Measurements from ENCODE around the gene RAD18.
A peak's percentile ranks its signal among the peaks of the same experiment; 100 is the strongest.

Gene RAD18

DNA sequence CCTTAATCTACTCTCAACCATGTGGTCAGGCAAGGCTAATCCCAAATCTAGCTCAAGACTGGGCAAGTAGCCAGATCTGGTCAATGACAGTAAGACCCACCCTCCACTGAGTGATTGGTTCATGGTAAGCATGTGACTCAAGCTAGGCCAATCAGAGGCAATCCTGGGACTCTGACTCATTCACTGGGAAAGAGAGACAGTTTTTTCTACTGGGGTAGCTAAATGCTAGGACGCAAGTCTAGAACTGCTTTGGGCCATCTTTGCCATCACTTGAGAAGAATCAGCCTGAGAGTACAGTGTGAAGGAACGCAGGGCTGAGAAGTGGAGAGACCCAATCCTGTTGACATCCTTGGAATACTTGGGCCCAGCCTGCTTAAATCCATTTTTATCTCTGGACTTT, 9.4 kb upstream of the RAD18 start:
- CTCF ChIA-PET: interaction anchor here (0.7 to 11.3 kb wide), 13 partner anchors 9 to 390 kb away, joined by 3 to 142 read pairs (median 6); partner anchors contain the start of genes OXTR, RAD18, SRGAP3 and THUMPD3
- TF ChIP-seq CTCF (IDR thresholded peaks at IDR 0.05; ENCODE audit: control extremely low read depth, extremely low read depth, low read depth, missing control alignments): no peak
- POLR2A ChIA-PET: no interaction called here
- DNase-seq (ENCODE audit: extremely low spot score): no peak

GRCh38 chr3:8970971-8971589, 7.8 kb upstream of the RAD18 start:
- CTCF ChIA-PET: interaction anchor here (0.8 to 11.3 kb wide), 25 partner anchors 8 to 1794 kb away, joined by 3 to 142 read pairs (median 5); partner anchors contain the start of genes OXTR, RAD18, SRGAP3 and THUMPD3
- peak; percentile 64 for DNase-seq (ENCODE audit: extremely low spot score)
- TF ChIP-seq CTCF (IDR thresholded peaks at IDR 0.05; ENCODE audit: control extremely low read depth, extremely low read depth, low read depth, missing control alignments): peak; percentile 84
- POLR2A ChIA-PET: no interaction called here

GRCh38 chr3:8969241-8969640, 6.0 kb upstream of the RAD18 start:
- ChIA-PET POLR2A (no interaction called here), CTCF (interaction anchor here (0.9 to 11.3 kb wide), 9 partner anchors 10 to 535 kb away, joined by 3 to 142 read pairs (median 3); no protein-coding TSS in a partner anchor)
- no peak for TF ChIP-seq CTCF (IDR thresholded peaks at IDR 0.05; ENCODE audit: control extremely low read depth, extremely low read depth, low read depth, missing control alignments)
- DNase-seq (ENCODE audit: extremely low spot score): no peak

- DNase-seq (ENCODE audit: extremely low spot score): no peak
- TF ChIP-seq CTCF (IDR thresholded peaks at IDR 0.05; ENCODE audit: control extremely low read depth, extremely low read depth, low read depth, missing control alignments): no peak
- POLR2A ChIA-PET: interaction anchor here (0.9 kb wide), 1 partner anchor 20 kb away, joined by 3 read pairs; no protein-coding TSS in a partner anchor
- CTCF ChIA-PET: interaction anchor here (1.2 to 11.3 kb wide), 5 partner anchors 17 to 535 kb away, joined by 3 to 142 read pairs (median 3); no protein-coding TSS in a partner anchor
Measured at GRCh38 chr3:8968375-8968882, 5.2 kb upstream of the RAD18 start.

GRCh38 chr3:8967553-8967952, 4.3 kb upstream of the RAD18 start:
- POLR2A ChIA-PET: no interaction called here
- CTCF ChIA-PET: interaction anchor here (1.2 to 11.3 kb wide), 4 partner anchors 10 to 334 kb away, joined by 3 to 142 read pairs (median 5); no protein-coding TSS in a partner anchor
- TF ChIP-seq CTCF (IDR thresholded peaks at IDR 0.05; ENCODE audit: control extremely low read depth, extremely low read depth, low read depth, missing control alignments): no peak
- no peak for DNase-seq (ENCODE audit: extremely low spot score)

- DNase-seq (ENCODE audit: extremely low spot score): no peak
- POLR2A ChIA-PET: no interaction called here
Measured at GRCh38 chr3:8966820-8967348, 3.6 kb upstream of the RAD18 start.

More at GRCh38 chr3:8966820-8967348, 3.6 kb upstream of the RAD18 start:
- TF ChIP-seq CTCF (IDR thresholded peaks at IDR 0.05; ENCODE audit: control extremely low read depth, extremely low read depth, low read depth, missing control alignments): no peak
- CTCF ChIA-PET: interaction anchor here (1.2 to 11.3 kb wide), 4 partner anchors 11 to 335 kb away, joined by 3 to 142 read pairs (median 5); no protein-coding TSS in a partner anchor
